Kasumi-1 (cell line): ENCODE measurements around the gene ADCY7.
"Not testable (repeated sequence)": the region's sequence is repeated elsewhere in the genome, so short reads cannot be mapped to it uniquely, and the experiment has no call there.

Source experiments
- DNase-seq, 2 experiments: peaks; one replicate each; lab custom pipeline; 2025; lab: John Stamatoyannopoulos, UW

ADCY7 gene

GRCh38 chr16:50336884-50337283 is 70.5 kb downstream of the ADCY7 start:
- no peak for DNase-seq

GRCh38 chr16:50338371-50339231 is 72.2 kb downstream of the ADCY7 start:
- DNase-seq = no peak

GRCh38 chr16:50340578-50340977 is 74.2 kb downstream of the ADCY7 start:
- DNase-seq = no peak

GRCh38 chr16:50343566-50343965 is 77.2 kb downstream of the ADCY7 start:
- not testable (repeated sequence) for DNase-seq

GRCh38 chr16:50345210-50345609 is 78.9 kb downstream of the ADCY7 start:
- DNase-seq = not testable (repeated sequence)

- DNase-seq = no peak
These were observed 84.8 kb downstream of the ADCY7 start for GRCh38 chr16:50351116-50351515.

GRCh38 chr16:50351952-50352351 is 85.6 kb downstream of the ADCY7 start:
- DNase-seq = no peak

- no peak for DNase-seq
These were observed 87.7 kb downstream of the ADCY7 start for GRCh38 chr16:50354082-50354481.

GRCh38 chr16:50354629-50355456 is 88.5 kb downstream of the ADCY7 start:
- peak; percentile 56 to 76 for DNase-seq

- DNase-seq = no peak
These were observed 93.3 kb downstream of the ADCY7 start for GRCh38 chr16:50359626-50360025.

GRCh38 chr16:50360033-50360778 is 93.9 kb downstream of the ADCY7 start:
- no peak for DNase-seq

GRCh38 chr16:50360779-50361178 is 94.4 kb downstream of the ADCY7 start:
- DNase-seq = no peak

- DNase-seq = no peak
These were observed 97.3 kb downstream of the ADCY7 start for GRCh38 chr16:50363656-50364055.

GRCh38 chr16:50365791-50366575 is 99.6 kb downstream of the ADCY7 start:
- peak in 1 of 2 experiments; percentile 19 for DNase-seq
